NT2/D1 (cell line): ENCODE data around the gene TNFRSF1B.

Experiments
- DNase-seq: peaks from one replicate; pipeline ENCODE4 v3.0.0-alpha.2; 2011; ENCODE audit warnings: low read depth, low spot score
- H3K27me3 ChIP-seq: 2 replicates; pipeline ENCODE4 v1.6.0; 2011; ENCODE audit warnings: mild to moderate bottlenecking; ENCODE audit not compliant: insufficient read length, insufficient read depth
- H3K36me3 ChIP-seq: 2 replicates; pipeline ENCODE4 v1.6.1; 2011; ENCODE audit warnings: mild to moderate bottlenecking, low read length, mixed read lengths; ENCODE audit not compliant: insufficient read depth, insufficient read length
- H3K4me1 ChIP-seq: 2 replicates; pipeline ENCODE4 v1.5.1; 2011; ENCODE audit not compliant: insufficient read depth, insufficient read length
- H3K4me3 ChIP-seq: 2 replicates; pipeline ENCODE4 v1.5.1; 2011; ENCODE audit warnings: low read depth; ENCODE audit not compliant: insufficient read length
- H3K9ac ChIP-seq: 2 replicates; pipeline ENCODE4 v1.6.0; 2011; ENCODE audit warnings: low read depth; ENCODE audit not compliant: insufficient read length
- H3K9me3 ChIP-seq: 2 replicates; pipeline ENCODE4 v1.5.1; 2011; ENCODE audit warnings: mild to moderate bottlenecking, low read length; ENCODE audit not compliant: insufficient read depth
- SUZ12 ChIP-seq: IDR thresholded peaks from 2 replicates; pipeline ENCODE4 v1.6.1; 2011; ENCODE audit not compliant: insufficient read length, insufficient read depth; ENCODE audit errors: extremely low read depth
- YY1 ChIP-seq: IDR thresholded peaks from 2 replicates; pipeline ENCODE4 v1.6.1; 2011; ENCODE audit not compliant: insufficient read length, insufficient read depth
- ZNF274 ChIP-seq: IDR thresholded peaks from 2 replicates; pipeline ENCODE4 v1.6.1; 2011; ENCODE audit warnings: mild to moderate bottlenecking, low read depth, low read length

TNFRSF1B gene

GRCh38 chr1:12148160-12148957 lies 18.4 kb upstream of the TNFRSF1B start:
- no peak for DNase-seq
- H3K4me3 ChIP-seq, result no peak overlapping the region
- no peak for TF ChIP-seq YY1
- no peak for TF ChIP-seq ZNF274
- no peak for TF ChIP-seq SUZ12

GRCh38 chr1:12148958-12149790 lies 17.6 kb upstream of the TNFRSF1B start:
- H3K4me1 ChIP-seq, result peaks cover 12% of the 10 kb centered on the region
- DNase-seq, result no peak
- H3K36me3 ChIP-seq, result no peaks in the 10 kb centered on the region
- no peaks in the 10 kb centered on the region for H3K27me3 ChIP-seq
- TF ChIP-seq SUZ12 (no peak), YY1 (no peak), ZNF274 (no peak)
- H3K9ac ChIP-seq, result no peak overlapping the region
- no peak overlapping the region for H3K4me3 ChIP-seq
- no peaks in the 10 kb centered on the region for H3K9me3 ChIP-seq

More at GRCh38 chr1:12148160-12148957, 18.4 kb upstream of the TNFRSF1B start:
- H3K4me1 ChIP-seq, result peaks cover 9% of the 10 kb centered on the region
- no peaks in the 10 kb centered on the region for H3K27me3 ChIP-seq
- no peak overlapping the region for H3K9ac ChIP-seq
- H3K9me3 ChIP-seq, result no peaks in the 10 kb centered on the region
- H3K36me3 ChIP-seq, result peaks cover 6% of the 10 kb centered on the region

GRCh38 chr1:12149791-12150175 lies 17.0 kb upstream of the TNFRSF1B start:
- H3K9ac ChIP-seq, result no peak overlapping the region

GRCh38 chr1:12150456-12151200 lies 16.2 kb upstream of the TNFRSF1B start:
- Histone ChIP-seq H3K27me3 (no peaks in the 10 kb centered on the region), H3K9me3 (no peaks in the 10 kb centered on the region), H3K4me1 (peaks cover 10% of the 10 kb centered on the region), H3K4me3 (no peak overlapping the region), H3K36me3 (no peaks in the 10 kb centered on the region), H3K9ac (no peak overlapping the region)
- no peak for TF ChIP-seq SUZ12
- TF ChIP-seq YY1, result no peak
- no peak for DNase-seq

More at GRCh38 chr1:12149791-12150175, 17.0 kb upstream of the TNFRSF1B start:
- no peak for TF ChIP-seq SUZ12
- no peak for TF ChIP-seq ZNF274
- TF ChIP-seq YY1, result no peak
- Histone ChIP-seq H3K27me3 (no peaks in the 10 kb centered on the region), H3K36me3 (no peaks in the 10 kb centered on the region), H3K9me3 (no peaks in the 10 kb centered on the region), H3K4me3 (no peak overlapping the region), H3K4me1 (peaks cover 11% of the 10 kb centered on the region)
- no peak for DNase-seq

- TF ChIP-seq SUZ12 (no peak), ZNF274 (no peak), YY1 (no peak)
- Histone ChIP-seq H3K9me3 (no peaks in the 10 kb centered on the region), H3K4me1 (peaks cover 7% of the 10 kb centered on the region), H3K4me3 (no peak overlapping the region), H3K9ac (no peak overlapping the region), H3K36me3 (no peaks in the 10 kb centered on the region), H3K27me3 (no peaks in the 10 kb centered on the region)
- DNase-seq, result no peak
These were observed 15.3 kb upstream of the TNFRSF1B start for GRCh38 chr1:12151465-12151864.

GRCh38 chr1:12152113-12152891 lies 14.5 kb upstream of the TNFRSF1B start:
- DNase-seq, result no peak
- no peak overlapping the region for H3K4me3 ChIP-seq
- TF ChIP-seq YY1 (no peak), SUZ12 (no peak), ZNF274 (no peak)
- H3K4me1 ChIP-seq, result peaks cover 7% of the 10 kb centered on the region
- H3K9ac ChIP-seq, result no peak overlapping the region
- H3K27me3 ChIP-seq, result no peaks in the 10 kb centered on the region
- H3K9me3 ChIP-seq, result no peaks in the 10 kb centered on the region
- H3K36me3 ChIP-seq, result no peaks in the 10 kb centered on the region
